NCI-H1694 treated with DMSO at 0.1 percent for 48 hours (cell line): ENCODE results near the gene CCDC63.
A peak's percentile ranks its signal among the peaks of the same experiment; 100 is the strongest.
"Not testable (repeated sequence)": the region's sequence is repeated elsewhere in the genome, so short reads cannot be mapped to it uniquely, and the experiment has no call there.

Experiments
- DNase-seq: peaks from one replicate; lab custom pipeline; 2025; lab: John Stamatoyannopoulos, UW

The CCDC63 gene

DNA sequence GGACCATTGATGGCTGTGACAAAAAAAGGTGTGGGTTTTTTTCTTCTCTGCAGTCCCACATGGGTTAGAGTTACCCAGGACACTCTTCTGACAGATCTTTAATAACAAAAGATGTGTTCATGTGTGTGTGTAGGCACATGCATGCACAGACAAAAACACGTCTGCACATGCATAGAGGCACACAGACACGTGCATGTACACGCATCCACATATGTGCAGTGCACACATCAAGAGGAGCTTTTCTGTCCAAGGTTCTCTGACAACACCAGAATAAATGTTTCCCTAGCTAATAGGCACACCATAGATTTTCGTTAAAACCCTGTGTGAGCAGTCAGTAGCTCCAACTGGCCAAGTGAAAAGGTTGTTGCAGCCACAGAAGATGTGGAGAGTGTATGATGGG lies 76.4 kb downstream of the CCDC63 start:
- DNase-seq: no peak

DNA sequence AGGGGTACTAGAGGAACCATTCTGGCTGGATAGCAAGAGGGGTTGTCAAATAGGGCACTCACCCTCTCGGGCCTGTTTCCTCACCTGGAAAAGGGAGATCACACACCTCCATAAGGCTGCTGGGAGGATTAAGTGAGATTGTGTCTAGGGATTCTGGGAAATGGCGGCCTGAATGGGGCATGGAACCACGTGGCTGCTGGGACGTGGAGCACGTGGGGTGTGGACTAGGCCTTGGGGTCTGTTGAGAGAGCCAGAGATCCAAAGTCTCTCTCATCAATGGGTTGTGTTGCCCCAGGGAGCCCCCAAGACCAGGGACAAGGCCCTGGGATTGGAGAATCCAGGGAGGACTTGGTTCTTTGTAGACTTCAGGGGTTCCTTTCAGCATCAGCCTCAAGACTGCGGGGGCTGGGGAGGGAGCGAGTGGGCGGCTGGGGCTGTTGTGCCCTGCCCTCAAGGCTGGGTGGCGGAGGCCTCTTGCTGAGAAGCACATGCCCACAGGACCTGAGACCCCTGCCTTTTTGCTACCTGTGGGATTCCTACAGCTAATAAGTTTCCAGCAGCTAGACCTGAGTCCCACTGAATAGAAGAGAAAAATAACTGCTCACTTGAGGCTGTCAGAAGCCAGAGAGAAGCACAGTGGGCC lies 77.0 kb downstream of the CCDC63 start:
- no peak for DNase-seq

DNA sequence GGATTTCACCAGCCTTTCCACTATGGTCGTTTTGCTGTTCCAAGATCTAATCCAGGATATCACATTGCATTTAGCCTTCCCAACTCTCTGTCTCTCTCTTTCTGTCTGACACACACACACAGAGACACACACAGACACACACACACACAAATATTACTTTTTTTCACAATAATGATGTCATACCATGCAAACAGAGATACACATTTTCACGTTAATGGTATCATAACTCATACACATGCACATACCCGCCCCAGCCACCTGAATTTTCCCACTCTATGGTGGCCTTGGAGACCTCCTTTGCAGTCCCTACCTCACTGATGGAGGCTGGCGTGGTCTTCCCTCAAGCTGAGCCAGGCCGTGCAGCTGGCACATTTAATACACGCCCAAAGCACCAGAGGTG lies 80.8 kb downstream of the CCDC63 start:
- no peak for DNase-seq

DNA sequence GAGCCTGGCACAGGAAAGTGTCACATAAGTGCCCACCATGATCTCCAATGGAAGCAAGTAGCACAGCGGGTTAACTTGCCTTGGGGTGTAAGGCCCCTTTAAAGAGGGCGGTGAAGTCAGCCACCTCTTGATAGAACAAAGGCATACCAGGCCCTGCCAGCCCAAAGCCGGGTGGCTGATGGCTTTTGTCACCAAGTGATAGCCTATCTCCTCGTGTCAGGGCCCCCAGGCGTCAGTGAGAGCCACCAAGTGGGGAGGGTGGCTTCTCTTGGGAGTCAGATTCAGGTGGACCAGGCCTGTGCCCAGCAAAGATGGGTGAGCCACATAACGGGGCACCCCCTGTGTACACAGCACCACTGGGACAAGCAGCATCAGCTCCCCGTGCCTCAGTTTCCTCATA lies 81.9 kb downstream of the CCDC63 start:
- DNase-seq: no peak

DNA sequence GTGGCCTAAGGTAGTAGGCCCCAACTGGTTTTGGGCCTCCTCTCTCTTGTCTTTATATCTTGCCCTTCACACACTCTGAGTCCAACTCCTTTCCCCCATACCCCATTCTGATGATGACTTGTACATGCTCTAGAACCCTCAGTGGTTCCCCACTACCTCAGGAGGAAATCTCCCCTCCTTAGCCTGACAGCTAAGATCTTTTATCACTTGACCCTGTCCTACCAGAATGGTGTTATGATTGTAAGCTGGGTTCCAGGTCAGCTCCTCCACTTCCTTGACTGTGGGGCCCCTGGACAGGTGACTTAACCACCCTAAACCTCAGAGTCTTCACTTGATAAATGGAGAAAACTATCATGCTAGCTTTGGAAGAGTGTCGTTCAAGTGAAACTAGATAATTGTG lies 83.0 kb downstream of the CCDC63 start:
- no peak for DNase-seq

DNA sequence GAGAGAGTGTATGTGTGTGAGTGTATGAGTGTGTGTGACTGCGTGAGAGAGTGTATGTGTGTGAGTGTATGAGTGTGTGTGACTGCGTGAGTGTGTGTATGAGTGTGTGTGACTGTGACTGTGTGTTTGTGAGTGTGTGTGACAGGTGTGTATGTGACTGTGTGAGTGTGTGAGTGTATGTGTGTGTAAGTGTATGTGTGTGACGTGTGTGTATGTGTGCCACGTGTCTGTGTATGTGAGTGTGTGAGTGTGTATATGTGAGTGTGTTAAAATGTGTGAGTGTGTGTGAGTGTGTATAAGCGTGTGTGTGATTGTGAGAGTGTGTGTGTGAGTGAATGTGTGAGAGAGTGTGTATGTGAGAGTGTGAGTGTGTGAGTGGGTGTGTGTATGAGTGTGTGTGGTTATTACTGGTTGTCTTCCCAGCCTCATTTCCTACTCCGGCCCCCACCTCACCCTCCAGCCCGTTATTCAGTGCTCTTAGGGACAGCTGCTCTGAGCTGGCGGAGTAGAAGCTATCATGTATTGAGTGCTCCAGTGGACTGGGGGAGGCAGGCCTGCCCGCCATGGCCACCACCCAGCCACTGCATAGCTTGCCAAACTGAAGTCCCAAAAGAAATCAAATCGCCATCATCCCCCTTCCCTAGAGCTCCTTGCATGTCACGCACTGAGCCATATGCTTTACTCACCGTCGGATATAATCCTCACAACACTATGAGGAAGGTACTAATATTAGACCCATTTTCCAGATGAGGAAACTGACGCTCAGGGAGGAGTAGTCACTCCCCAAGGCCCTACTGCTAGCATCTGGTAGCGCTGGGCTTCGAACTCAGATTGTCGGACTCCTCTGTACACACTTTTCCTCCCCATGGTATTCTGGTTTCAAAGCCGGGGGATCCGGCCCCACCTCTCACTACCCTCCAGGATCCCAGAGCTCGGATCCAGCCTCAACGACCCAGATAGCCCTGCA lies 83.8 kb downstream of the CCDC63 start:
- no peak for DNase-seq

DNA sequence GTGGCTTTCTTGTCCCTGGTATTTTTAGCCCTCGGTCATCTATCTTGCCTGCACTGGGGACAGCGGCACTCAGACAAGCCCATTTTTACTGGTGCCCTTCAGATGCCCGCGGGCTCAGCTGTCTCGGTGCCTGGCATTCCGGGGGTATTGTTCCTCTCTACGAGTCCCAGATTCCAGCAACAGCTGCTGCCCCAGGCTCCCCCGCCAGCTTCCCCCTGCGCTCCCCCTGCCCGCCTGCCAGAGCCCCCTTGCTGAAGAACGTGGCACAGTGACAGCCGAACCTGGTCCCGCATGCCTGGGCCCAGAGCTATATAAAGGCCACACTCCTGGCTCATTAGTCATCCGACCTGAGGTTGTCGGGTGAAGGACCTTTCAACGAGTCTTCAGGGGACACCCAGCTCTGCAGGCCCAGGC lies 84.5 kb downstream of the CCDC63 start:
- no peak for DNase-seq

DNA sequence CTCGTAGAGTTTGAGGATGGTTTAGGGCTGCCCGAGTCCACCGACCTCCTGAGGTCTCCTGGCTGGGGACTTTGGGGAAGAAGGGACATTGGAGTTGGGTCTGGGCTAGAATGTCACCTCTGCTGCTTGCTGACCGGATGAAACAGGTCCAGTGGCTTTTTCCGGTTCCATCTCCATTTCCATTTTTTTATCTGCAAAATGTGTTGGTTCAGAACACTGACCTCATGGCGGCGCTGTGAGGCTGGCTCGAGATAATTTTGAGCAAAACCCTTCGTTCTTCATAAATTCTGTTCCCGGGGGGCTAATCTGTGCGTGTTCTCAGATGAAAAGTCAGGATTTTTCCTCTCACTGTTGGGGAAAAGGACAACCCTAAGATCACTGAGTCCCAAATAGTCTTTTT lies 85.3 kb downstream of the CCDC63 start:
- no peak for DNase-seq

DNA sequence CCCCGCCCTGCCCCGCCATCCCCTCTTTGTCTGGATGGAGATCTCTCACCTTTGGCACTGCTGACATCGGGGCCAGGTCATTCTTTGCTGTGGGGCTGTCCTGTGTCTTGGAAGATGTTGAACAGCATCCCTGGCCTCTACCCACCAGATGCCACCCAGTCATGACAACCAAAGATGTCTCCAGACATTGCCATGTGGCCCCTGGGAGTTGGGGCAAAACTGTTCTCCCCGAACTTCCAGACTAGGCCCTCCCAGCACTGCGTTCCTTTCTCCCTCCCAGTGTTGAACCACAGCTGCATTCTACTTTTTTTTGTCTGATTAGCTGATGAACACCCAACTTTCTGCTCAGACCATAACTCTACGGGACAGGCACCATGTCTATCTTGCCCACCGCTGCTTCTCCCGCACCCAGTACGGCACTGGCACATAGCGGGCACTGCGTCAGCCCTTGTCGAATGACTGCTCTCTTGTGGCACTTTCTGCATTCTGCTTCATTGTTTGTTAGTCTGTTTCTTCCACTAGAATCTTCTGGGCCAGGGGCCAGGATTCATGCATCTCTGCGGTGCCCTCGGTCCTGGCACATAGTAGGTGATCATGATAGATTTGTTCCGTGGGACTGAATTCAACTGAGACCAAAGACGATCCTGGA lies 86.7 kb downstream of the CCDC63 start:
- no peak for DNase-seq

DNA sequence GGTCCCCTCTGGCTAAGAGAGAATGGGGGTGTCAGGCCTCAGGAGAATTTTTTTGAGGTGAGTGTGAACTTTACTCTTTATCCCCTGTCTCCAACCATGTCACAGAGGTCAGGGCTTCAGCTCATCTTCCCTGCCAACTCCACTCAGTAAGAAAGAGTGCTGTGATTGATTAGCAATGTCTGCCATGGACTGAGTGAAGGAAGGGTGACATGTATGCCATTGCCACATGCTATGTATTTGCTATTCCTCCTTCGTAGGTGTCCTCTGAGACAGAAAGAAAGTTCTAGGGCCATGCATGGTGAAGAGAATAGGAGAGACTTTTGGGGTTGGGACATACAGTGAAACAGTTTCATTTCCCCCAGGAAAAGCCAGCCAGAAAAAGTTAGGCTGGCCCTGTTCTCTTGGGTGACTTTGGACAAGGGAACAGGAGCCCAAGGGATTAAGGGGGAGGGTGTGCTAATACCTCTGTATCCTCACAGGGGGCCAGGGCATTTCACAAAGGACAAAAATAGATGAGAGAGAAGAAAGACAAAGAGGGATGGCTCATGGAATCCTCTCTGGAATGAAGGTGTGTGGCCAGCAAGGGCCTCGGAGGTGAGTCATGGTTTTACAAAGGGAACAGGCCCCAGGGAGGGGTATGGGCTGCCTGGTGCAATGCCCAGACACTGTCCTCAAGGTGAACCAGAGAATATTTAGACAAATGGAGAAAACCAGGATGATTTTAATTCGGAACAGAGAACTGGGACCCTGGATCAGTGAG lies 87.5 kb downstream of the CCDC63 start:
- DNase-seq: no peak

DNA sequence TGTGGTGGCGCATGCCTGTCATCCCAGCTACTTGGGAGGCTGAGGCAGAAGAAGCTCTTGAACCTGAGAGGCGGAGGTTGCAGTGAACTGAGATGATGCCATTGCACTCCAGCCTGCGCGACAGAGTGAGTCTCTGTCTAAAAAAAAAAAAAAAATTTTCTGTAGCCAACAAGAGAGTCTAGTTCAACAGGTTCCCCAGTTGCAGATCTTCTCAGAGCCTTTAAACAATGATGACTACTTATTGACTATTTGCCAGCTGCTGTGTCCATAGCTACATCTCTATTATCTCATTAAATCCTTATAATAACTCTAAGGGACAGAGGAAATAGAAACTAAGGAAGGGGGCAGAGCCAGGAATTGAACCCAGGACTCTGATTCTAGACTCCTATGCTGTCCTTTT lies 88.8 kb downstream of the CCDC63 start:
- DNase-seq: no peak

DNA sequence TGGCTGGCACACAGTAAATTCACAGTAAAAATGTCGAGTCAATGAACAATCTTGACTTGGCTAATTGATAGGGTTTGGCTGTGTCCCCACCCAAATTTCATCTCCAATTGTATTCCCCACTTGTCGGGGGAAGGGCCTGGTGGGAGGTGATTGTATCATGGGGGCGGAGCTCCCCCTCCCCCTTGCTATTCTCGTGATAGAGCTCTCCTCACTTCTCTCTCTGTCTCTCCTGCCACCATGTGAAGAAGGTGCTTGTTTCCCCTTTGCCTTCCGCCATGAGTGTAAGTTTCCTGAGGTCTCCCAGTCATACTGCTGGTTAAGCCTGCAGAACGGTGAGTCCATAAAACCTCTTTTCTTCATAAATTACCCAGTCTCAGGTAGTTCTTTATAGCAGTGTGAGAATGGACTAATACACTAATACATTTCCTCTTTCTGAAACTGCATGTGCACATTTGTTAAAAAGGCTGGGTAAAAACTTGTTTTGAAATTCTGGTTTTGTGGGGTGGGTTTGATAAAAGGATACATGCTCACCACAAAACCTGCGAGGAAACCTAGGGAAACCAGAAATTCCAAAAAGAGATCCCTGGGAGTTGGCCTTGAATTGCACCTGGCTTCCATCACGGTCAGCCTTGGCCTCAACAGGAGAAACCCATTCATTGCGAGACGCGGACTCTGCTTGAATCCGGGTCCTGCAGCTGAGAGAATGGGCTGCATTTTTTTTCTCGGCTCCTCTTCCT lies 89.7 kb downstream of the CCDC63 start:
- no peak for DNase-seq

DNA sequence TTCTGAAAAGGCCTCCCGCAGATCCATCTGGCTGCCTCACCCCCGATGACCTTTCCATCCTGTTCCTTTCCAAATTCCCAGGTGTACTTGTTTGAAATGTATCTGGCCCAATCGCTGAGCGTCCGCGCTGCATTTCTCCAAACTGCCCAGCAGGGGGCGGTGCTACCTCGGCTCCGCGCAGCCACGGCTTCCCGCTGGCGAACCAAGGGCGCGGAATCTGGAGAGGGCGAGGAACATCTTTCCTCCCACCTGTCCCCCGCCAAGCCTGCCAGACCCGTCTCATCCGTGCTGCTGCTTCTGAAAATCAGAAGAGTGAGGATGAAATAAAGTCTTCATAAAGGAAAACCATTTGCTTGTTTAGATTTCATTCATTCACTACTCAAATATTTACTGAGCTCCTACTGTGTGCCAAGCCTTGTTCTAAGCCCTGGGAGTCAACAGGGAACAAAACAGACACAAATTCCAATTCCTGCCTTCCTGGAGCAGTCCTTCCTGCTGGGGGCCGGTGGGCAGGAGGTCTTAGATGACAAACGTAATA lies 90.4 kb downstream of the CCDC63 start:
- DNase-seq: peak; percentile 68

DNA sequence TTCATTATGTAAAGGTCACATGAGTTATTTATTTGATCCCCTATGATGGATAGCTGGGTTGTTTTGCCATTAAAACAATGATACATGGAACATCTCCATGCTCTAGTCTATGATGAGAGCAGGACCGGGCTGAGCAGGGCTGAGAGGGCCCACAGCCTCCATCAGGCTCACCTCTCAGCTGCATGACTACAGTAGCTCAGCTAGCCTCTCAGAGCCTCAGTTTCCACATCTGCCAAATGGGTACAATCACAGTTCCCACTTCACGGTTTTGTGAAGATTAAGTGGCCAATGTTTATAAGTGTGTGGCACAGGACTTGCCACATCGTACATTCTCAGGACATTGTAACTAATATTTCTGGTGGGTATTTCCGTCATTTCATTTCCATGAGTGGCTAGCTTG lies 93.5 kb downstream of the CCDC63 start:
- no peak for DNase-seq

DNA sequence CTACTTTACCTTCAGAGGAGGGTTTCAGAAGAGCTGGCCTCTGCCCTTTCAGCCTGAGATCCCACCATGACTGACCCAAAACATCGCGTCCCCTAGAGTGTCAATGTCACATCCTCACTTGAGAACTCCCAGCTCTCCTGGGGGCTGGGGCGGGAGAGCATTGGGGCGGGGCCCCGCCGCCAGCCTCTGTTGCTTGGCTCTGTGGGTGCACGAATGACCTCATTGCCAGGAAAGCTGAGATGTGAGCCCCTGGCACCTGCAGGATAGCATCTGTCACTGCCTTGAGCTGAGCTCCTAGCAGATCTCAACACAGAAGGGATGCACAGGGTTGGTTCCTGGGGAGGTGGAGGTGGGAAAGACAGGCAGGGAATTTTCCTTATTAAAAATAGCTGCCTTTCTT lies 94.1 kb downstream of the CCDC63 start:
- DNase-seq: no peak

DNA sequence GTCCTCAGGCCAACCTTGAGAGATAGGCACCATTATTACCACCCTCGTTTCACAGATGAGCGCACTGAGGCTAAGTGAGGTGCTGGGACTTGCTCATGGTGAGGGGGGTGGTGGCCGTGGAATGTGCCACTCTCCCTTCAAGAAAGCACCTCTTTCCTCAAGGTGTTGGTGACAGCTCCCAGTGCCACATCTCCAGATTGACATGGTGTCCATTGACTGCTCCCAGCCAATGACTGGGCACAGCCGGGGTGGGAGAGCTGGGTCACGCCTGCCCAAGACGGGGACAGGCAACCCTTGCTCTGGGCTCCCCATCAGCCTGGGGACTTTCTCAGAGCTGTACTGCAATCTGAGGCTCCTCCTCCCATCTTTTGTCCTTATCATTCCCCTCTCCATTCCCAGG lies 94.6 kb downstream of the CCDC63 start:
- DNase-seq: no peak

DNA sequence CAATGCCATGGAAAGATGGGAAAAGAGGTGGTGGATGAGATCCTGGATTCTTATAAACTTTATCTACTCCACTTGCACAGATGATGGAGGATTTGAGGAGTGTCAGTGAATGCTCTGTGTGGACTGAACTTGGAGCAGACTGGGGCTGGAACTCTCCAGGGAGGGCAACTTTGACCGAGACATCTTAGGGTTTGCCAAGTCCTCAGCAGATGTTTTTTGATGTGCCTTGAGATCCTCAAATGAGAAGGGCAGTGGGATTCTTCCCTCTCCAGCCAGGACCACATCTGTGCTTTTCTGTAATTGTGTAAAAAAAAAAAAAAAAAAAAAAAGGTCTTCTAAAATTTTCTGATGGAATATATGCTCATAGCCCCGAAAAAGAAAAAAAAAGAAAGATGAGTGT lies 96.6 kb downstream of the CCDC63 start:
- no peak for DNase-seq

DNA sequence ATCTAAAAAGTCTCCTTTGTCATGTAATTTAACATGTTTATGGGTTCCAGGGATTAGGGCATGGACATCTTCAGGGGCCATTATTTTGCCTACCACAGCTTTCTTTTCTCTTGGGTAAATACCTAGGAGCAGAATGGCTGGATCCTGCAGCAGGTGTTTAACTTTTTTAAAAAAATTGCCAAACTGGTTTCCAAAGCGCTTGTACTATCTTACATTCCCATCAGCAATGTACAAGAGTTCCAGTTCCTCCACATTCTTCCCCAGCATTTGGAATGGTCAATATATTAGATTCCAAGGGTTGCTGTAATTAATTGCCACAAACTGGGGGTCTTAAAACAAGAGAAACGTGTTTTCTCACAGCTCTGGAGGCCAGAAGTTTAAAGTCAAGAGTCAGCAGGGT lies 101.3 kb downstream of the CCDC63 start:
- no peak for DNase-seq

DNA sequence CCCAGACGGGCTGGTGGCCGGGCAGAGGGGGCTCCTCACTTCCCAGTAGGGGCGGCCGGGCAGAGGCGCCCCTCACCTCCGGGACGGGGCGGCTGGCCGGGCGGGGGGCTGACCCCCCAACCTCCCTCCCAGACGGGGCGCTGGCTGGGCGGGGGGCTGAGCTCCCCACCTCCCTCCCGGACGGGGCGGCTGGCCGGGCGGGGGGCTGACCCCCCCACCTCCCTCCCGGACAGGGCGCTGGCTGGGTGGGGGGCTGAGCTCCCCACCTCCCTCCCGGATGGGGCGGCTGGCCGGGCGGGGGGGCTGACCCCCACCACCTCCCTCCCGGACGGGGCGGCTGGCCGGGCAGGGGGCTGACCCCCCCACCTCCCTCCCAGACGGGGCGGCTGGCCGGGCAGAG lies 103.7 kb downstream of the CCDC63 start:
- DNase-seq: not testable (repeated sequence)

DNA sequence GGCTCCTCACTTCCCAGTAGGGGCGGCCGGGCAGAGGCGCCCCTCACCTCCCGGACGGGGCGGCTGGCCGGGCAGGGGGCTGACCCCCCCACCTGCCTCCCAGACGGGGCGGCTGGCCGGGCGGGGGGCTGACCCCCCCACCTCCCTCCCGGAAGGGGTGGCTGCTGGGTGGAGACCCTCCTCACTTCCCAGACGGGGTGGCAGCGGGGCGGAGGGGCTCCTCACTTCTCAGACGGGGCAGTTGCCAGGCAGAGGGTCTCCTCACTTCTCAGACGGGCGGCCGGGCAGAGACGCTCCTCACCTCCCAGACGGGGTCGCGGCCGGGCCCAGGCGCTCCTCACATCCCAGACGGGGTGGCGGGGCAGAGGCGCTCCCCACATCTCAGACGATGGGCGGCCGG lies 104.1 kb downstream of the CCDC63 start:
- not testable (repeated sequence) for DNase-seq
